ENCODE results near the gene C17orf67. TPM values are rescaled to one million over a fixed set of nuclear protein-coding genes. Genes with fewer than 3 reads are reported as not detected.
A peak's percentile ranks its signal among the peaks of the same experiment; 100 is the strongest.

Gene C17orf67
- total and polyA plus RNA-seq, 2 experiments from 2014 or later = 1.2 to 1.3 TPM

- no peak overlapping the region for H3K4me3 ChIP-seq
- H3K27me3 ChIP-seq (replicated peaks; ENCODE audit: insufficient read depth) = no peaks in the 10 kb centered on the region
- no peaks in the 10 kb centered on the region for H3K9me3 ChIP-seq (ENCODE audit: low read depth)
- H3K4me1 ChIP-seq (ENCODE audit: insufficient read depth) = peaks cover 21% of the 10 kb centered on the region
- no peak for DNase-seq
- no peaks in the 10 kb centered on the region for H4K20me1 ChIP-seq (ENCODE audit: insufficient read depth)
- no peaks in the 10 kb centered on the region for H3K79me2 ChIP-seq (ENCODE audit: insufficient read depth)
- H2AFZ ChIP-seq = no peak overlapping the region
- H3K9ac ChIP-seq = no peak overlapping the region
- no peaks in the 10 kb centered on the region for H3K9me2 ChIP-seq (ENCODE audit: insufficient read depth)
- TF ChIP-seq EZH2 (IDR thresholded peaks at IDR 0.05; ENCODE audit: insufficient read depth, poor library complexity, severe bottlenecking) (no peak), EZH2phosphoT487 (IDR thresholded peaks at IDR 0.05; ENCODE audit: insufficient read depth, low read depth) (no peak)
- in situ Hi-C loops (cut with MboI) = no loop called here
- no peaks in the 10 kb centered on the region for H3K36me3 ChIP-seq (ENCODE audit: low read depth)
- 92 to 93% methylated on average over 9 of the region's 9 CpGs for WGBS, 2 experiments (ENCODE audit: low coverage in 1 of 2, low lambda C conversion rate in 2 of 2, missing lambda C conversion rate in 2 of 2)
- H3K27ac ChIP-seq = no peak overlapping the region
- no peak overlapping the region for H3K4me2 ChIP-seq (ENCODE audit: unreplicated experiment)
- peaks cover 10% of the 10 kb centered on the region; the same call in 1 of the 2 replicates for H3F3A ChIP-seq (ENCODE audit: insufficient read depth)
Observed at GRCh38 chr17:56778898-56779297, 54.8 kb downstream of the C17orf67 start.

- H3K79me2 ChIP-seq (ENCODE audit: insufficient read depth) = no peaks in the 10 kb centered on the region
- no peak overlapping the region for H3K4me3 ChIP-seq
- H4K20me1 ChIP-seq (ENCODE audit: insufficient read depth) = no peaks in the 10 kb centered on the region
- WGBS, 2 experiments (ENCODE audit: low coverage in 1 of 2, low lambda C conversion rate in 2 of 2, missing lambda C conversion rate in 2 of 2) = 18 to 19% methylated on average over 7 of the region's 7 CpGs
- peaks cover 10% of the 10 kb centered on the region; the same call in 1 of the 2 replicates for H3F3A ChIP-seq (ENCODE audit: insufficient read depth)
- no peak overlapping the region for H2AFZ ChIP-seq
- peaks cover 21% of the 10 kb centered on the region for H3K4me1 ChIP-seq (ENCODE audit: insufficient read depth)
- no peaks in the 10 kb centered on the region for H3K27me3 ChIP-seq (replicated peaks; ENCODE audit: insufficient read depth)
- H3K9me3 ChIP-seq (ENCODE audit: low read depth) = no peaks in the 10 kb centered on the region
- peak overlapping the region; percentile 11 for H3K4me2 ChIP-seq (ENCODE audit: unreplicated experiment)
- DNase-seq = peak; percentile 85
- H3K36me3 ChIP-seq (ENCODE audit: low read depth) = no peaks in the 10 kb centered on the region
- peak; percentile 86; the same call in 1 of the 2 replicates for TF ChIP-seq EZH2phosphoT487 (IDR thresholded peaks at IDR 0.05; ENCODE audit: insufficient read depth, low read depth)
- TF ChIP-seq EZH2 (IDR thresholded peaks at IDR 0.05; ENCODE audit: insufficient read depth, poor library complexity, severe bottlenecking) = no peak
- peak overlapping the region; percentile 1; the same call in 1 of the 2 replicates for H3K27ac ChIP-seq
- in situ Hi-C loops (cut with MboI) = no loop called here
- no peaks in the 10 kb centered on the region for H3K9me2 ChIP-seq (ENCODE audit: insufficient read depth)
- no peak overlapping the region for H3K9ac ChIP-seq
Observed at GRCh38 chr17:56777859-56778258, 55.9 kb downstream of the C17orf67 start.

DNA sequence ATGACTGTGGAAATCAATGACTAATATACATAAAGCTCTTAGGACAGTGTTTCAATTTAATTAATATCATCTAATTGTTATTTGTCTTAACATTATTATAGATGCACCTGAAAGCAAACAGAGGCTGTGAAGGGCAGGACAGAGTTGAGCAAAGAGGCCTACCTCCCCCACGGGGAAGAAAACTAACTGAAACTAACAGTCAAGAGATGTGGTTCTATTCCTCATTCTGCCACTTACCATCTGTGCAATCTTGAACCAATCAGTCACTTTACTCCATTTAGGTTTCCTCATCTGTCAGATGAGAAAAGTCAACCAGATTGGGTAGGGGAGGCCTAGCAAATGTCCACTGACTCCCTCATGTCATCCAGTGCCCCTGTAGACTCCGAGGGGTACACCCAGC, 59.1 kb downstream of the C17orf67 start:
- Histone ChIP-seq H3K27me3 (replicated peaks; ENCODE audit: insufficient read depth) (no peaks in the 10 kb centered on the region), H3K4me3 (no peak overlapping the region), H3F3A (ENCODE audit: insufficient read depth) (peaks cover 10% of the 10 kb centered on the region; the same call in 1 of the 2 replicates), H3K36me3 (ENCODE audit: low read depth) (no peaks in the 10 kb centered on the region), H3K9me2 (ENCODE audit: insufficient read depth) (no peaks in the 10 kb centered on the region), H4K20me1 (ENCODE audit: insufficient read depth) (no peaks in the 10 kb centered on the region), H3K4me2 (ENCODE audit: unreplicated experiment) (no peak overlapping the region), H3K4me1 (ENCODE audit: insufficient read depth) (peaks cover 18% of the 10 kb centered on the region), H3K9ac (no peak overlapping the region), H3K9me3 (ENCODE audit: low read depth) (no peaks in the 10 kb centered on the region), H3K27ac (no peak overlapping the region), H3K79me2 (ENCODE audit: insufficient read depth) (no peaks in the 10 kb centered on the region), H2AFZ (no peak overlapping the region)
- WGBS, 2 experiments (ENCODE audit: low coverage in 1 of 2, low lambda C conversion rate in 2 of 2, missing lambda C conversion rate in 2 of 2) = 45 to 57% methylated on average over 2 of the region's 2 CpGs
- DNase-seq = no peak
- TF ChIP-seq EZH2phosphoT487 (IDR thresholded peaks at IDR 0.05; ENCODE audit: insufficient read depth, low read depth) (no peak), EZH2 (IDR thresholded peaks at IDR 0.05; ENCODE audit: insufficient read depth, poor library complexity, severe bottlenecking) (no peak)
- in situ Hi-C loops (cut with MboI) = no loop called here

- Histone ChIP-seq H3K4me2 (ENCODE audit: unreplicated experiment) (no peak overlapping the region), H3K4me3 (no peak overlapping the region), H2AFZ (no peak overlapping the region), H3K9ac (no peak overlapping the region), H3K9me2 (ENCODE audit: insufficient read depth) (no peaks in the 10 kb centered on the region), H3K4me1 (ENCODE audit: insufficient read depth) (peaks cover 11% of the 10 kb centered on the region), H3F3A (ENCODE audit: insufficient read depth) (peaks cover 8% of the 10 kb centered on the region; the same call in 1 of the 2 replicates), H4K20me1 (ENCODE audit: insufficient read depth) (no peaks in the 10 kb centered on the region), H3K79me2 (ENCODE audit: insufficient read depth) (no peaks in the 10 kb centered on the region), H3K36me3 (ENCODE audit: low read depth) (no peaks in the 10 kb centered on the region), H3K27ac (no peak overlapping the region), H3K9me3 (ENCODE audit: low read depth) (no peaks in the 10 kb centered on the region), H3K27me3 (replicated peaks; ENCODE audit: insufficient read depth) (no peaks in the 10 kb centered on the region)
- TF ChIP-seq EZH2phosphoT487 (IDR thresholded peaks at IDR 0.05; ENCODE audit: insufficient read depth, low read depth) (no peak), EZH2 (IDR thresholded peaks at IDR 0.05; ENCODE audit: insufficient read depth, poor library complexity, severe bottlenecking) (no peak)
- in situ Hi-C loops (cut with MboI) = no loop called here
- DNase-seq = no peak
- 71 to 74% methylated on average over 3 of the region's 3 CpGs for WGBS, 2 experiments (ENCODE audit: low coverage in 1 of 2, low lambda C conversion rate in 2 of 2, missing lambda C conversion rate in 2 of 2)
Observed at GRCh38 chr17:56773124-56773523, 60.6 kb downstream of the C17orf67 start.

GRCh38 chr17:56772442-56772841, 61.3 kb downstream of the C17orf67 start:
- no peak for DNase-seq
- H2AFZ ChIP-seq = no peak overlapping the region
- H3K9me2 ChIP-seq (ENCODE audit: insufficient read depth) = no peaks in the 10 kb centered on the region
- TF ChIP-seq EZH2 (IDR thresholded peaks at IDR 0.05; ENCODE audit: insufficient read depth, poor library complexity, severe bottlenecking) = no peak
- no peak for TF ChIP-seq EZH2phosphoT487 (IDR thresholded peaks at IDR 0.05; ENCODE audit: insufficient read depth, low read depth)
- no peaks in the 10 kb centered on the region for H3K79me2 ChIP-seq (ENCODE audit: insufficient read depth)
- no peak overlapping the region for H3K4me3 ChIP-seq
- no peaks in the 10 kb centered on the region for H4K20me1 ChIP-seq (ENCODE audit: insufficient read depth)
- H3K9me3 ChIP-seq (ENCODE audit: low read depth) = no peaks in the 10 kb centered on the region
- in situ Hi-C loops (cut with MboI) = no loop called here
- H3K27ac ChIP-seq = no peak overlapping the region
- H3K4me2 ChIP-seq (ENCODE audit: unreplicated experiment) = no peak overlapping the region
- no peaks in the 10 kb centered on the region for H3K27me3 ChIP-seq (replicated peaks; ENCODE audit: insufficient read depth)
- 67 to 69% methylated on average over 8 of the region's 8 CpGs for WGBS, 2 experiments (ENCODE audit: low coverage in 1 of 2, low lambda C conversion rate in 2 of 2, missing lambda C conversion rate in 2 of 2)
- no peak overlapping the region for H3K9ac ChIP-seq
- peaks cover 4% of the 10 kb centered on the region for H3K4me1 ChIP-seq (ENCODE audit: insufficient read depth)
- peaks cover 2% of the 10 kb centered on the region; the same call in 1 of the 2 replicates for H3F3A ChIP-seq (ENCODE audit: insufficient read depth)
- no peaks in the 10 kb centered on the region for H3K36me3 ChIP-seq (ENCODE audit: low read depth)
